ENCODE data around the gene FCRL4.

The FCRL4 gene

GRCh38 chr1:157622471-157622870 lies 24.6 kb upstream of the FCRL4 start:
- Histone ChIP-seq H3K9ac (ENCODE audit: insufficient read length, low read depth) (no peak overlapping the region), H3K36me3 (ENCODE audit: insufficient read depth, insufficient read length, low read length) (no peaks in the 10 kb centered on the region), H3K27me3 (ENCODE audit: insufficient read depth, insufficient read length) (no peaks in the 10 kb centered on the region), H3K4me1 (ENCODE audit: insufficient read depth, insufficient read length) (no peaks in the 10 kb centered on the region), H3K9me3 (ENCODE audit: insufficient read depth, low read length) (no peaks in the 10 kb centered on the region), H3K4me3 (ENCODE audit: insufficient read length, low read depth) (no peak overlapping the region)
- no peak for DNase-seq (ENCODE audit: low read depth, low spot score)
- TF ChIP-seq YY1 (IDR thresholded peaks at IDR 0.05; ENCODE audit: insufficient read depth, insufficient read length) (no peak), SUZ12 (IDR thresholded peaks at IDR 0.05; ENCODE audit: extremely low read depth, insufficient read depth, insufficient read length) (no peak), ZNF274 (IDR thresholded peaks at IDR 0.05; ENCODE audit: low read depth, low read length) (no peak)

DNA sequence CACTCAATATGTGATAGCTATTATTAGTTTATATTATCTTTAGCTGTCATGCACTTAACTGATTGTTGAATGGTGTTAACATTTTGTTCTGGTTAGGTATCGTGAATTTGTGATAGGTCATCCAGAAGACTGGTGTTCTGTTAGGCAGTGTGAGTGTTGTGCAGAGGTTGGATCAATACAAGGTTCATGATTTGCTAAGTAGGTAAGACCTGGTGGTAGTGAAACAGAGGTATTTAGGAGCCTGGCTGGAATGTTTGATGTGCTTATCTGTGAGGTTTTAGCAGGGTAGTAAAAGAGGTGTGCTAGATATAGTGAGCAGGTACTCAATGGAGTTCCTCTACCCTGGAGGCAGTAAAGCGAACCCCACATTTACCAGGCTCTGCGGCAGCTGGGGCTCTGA lies 20.3 kb upstream of the FCRL4 start:
- no peak overlapping the region for H3K9ac ChIP-seq (ENCODE audit: insufficient read length, low read depth)
- no peaks in the 10 kb centered on the region for H3K9me3 ChIP-seq (ENCODE audit: insufficient read depth, low read length)
- TF ChIP-seq ZNF274 (IDR thresholded peaks at IDR 0.05; ENCODE audit: low read depth, low read length) (no peak), SUZ12 (IDR thresholded peaks at IDR 0.05; ENCODE audit: extremely low read depth, insufficient read depth, insufficient read length) (no peak), YY1 (IDR thresholded peaks at IDR 0.05; ENCODE audit: insufficient read depth, insufficient read length) (no peak)
- no peaks in the 10 kb centered on the region for H3K27me3 ChIP-seq (ENCODE audit: insufficient read depth, insufficient read length)
- no peaks in the 10 kb centered on the region for H3K4me1 ChIP-seq (ENCODE audit: insufficient read depth, insufficient read length)
- no peaks in the 10 kb centered on the region for H3K36me3 ChIP-seq (ENCODE audit: insufficient read depth, insufficient read length, low read length)
- no peak for DNase-seq (ENCODE audit: low read depth, low spot score)
- no peak overlapping the region for H3K4me3 ChIP-seq (ENCODE audit: insufficient read length, low read depth)

DNA sequence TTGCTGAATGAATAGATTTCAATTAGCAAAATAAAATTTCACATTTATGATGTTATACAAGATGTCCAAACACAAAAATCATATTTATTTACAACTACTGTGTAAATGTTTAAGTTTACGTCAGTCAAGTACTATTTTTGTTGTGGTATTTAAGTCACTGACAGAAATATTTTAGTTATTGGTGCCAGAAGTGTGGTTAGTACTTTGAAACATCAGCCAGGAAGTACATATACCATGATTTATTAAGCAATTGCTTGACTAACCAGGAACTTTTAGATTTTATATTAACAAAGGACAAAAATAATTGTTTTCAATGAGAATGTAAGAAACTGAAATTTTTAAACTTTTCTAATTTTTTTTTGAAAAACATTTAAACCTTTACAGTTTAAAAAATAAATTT lies 2.4 kb upstream of the FCRL4 start:
- TF ChIP-seq SUZ12 (IDR thresholded peaks at IDR 0.05; ENCODE audit: extremely low read depth, insufficient read depth, insufficient read length), result no peak
- no peak for TF ChIP-seq ZNF274 (IDR thresholded peaks at IDR 0.05; ENCODE audit: low read depth, low read length)
- no peak for TF ChIP-seq YY1 (IDR thresholded peaks at IDR 0.05; ENCODE audit: insufficient read depth, insufficient read length)

DNA sequence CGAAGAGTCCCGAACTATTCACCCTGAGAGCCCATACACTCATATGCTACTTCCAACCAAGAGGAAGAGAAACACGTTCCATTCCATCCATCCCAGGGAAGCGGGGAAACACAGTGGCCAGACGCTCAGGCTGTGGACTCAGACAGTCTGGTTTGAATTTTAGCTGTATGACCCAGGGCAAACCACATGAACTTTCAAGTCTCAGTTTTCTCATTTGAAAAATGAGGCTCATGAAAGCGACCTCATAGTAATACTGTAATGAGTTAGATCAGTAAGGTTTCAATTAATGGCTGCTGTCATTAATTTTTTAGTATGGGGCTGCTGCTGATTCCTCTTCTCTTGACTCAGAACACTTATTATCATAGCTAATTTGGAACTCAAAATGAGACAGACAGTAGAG lies 1.5 kb downstream of the FCRL4 start:
- no peak overlapping the region for H3K9ac ChIP-seq (ENCODE audit: insufficient read length, low read depth)
- no peaks in the 10 kb centered on the region for H3K36me3 ChIP-seq (ENCODE audit: insufficient read depth, insufficient read length, low read length)
- H3K4me1 ChIP-seq (ENCODE audit: insufficient read depth, insufficient read length), result no peaks in the 10 kb centered on the region
- no peak for DNase-seq (ENCODE audit: low read depth, low spot score)
- TF ChIP-seq SUZ12 (IDR thresholded peaks at IDR 0.05; ENCODE audit: extremely low read depth, insufficient read depth, insufficient read length) (no peak), YY1 (IDR thresholded peaks at IDR 0.05; ENCODE audit: insufficient read depth, insufficient read length) (no peak), ZNF274 (IDR thresholded peaks at IDR 0.05; ENCODE audit: low read depth, low read length) (no peak)
- no peak overlapping the region for H3K4me3 ChIP-seq (ENCODE audit: insufficient read length, low read depth)
- no peaks in the 10 kb centered on the region for H3K27me3 ChIP-seq (ENCODE audit: insufficient read depth, insufficient read length)
- H3K9me3 ChIP-seq (ENCODE audit: insufficient read depth, low read length), result no peaks in the 10 kb centered on the region

More for the DNA sequence above, 2.4 kb upstream of the FCRL4 start:
- no peak overlapping the region for H3K9ac ChIP-seq (ENCODE audit: insufficient read length, low read depth)
- no peak for DNase-seq (ENCODE audit: low read depth, low spot score)
- H3K27me3 ChIP-seq (ENCODE audit: insufficient read depth, insufficient read length), result no peaks in the 10 kb centered on the region
- no peaks in the 10 kb centered on the region for H3K36me3 ChIP-seq (ENCODE audit: insufficient read depth, insufficient read length, low read length)
- H3K9me3 ChIP-seq (ENCODE audit: insufficient read depth, low read length), result no peaks in the 10 kb centered on the region
- H3K4me1 ChIP-seq (ENCODE audit: insufficient read depth, insufficient read length), result no peaks in the 10 kb centered on the region
- no peak overlapping the region for H3K4me3 ChIP-seq (ENCODE audit: insufficient read length, low read depth)

GRCh38 chr1:157595356-157595755 lies 2.5 kb downstream of the FCRL4 start:
- Histone ChIP-seq H3K27me3 (ENCODE audit: insufficient read depth, insufficient read length) (no peaks in the 10 kb centered on the region), H3K4me1 (ENCODE audit: insufficient read depth, insufficient read length) (no peaks in the 10 kb centered on the region), H3K36me3 (ENCODE audit: insufficient read depth, insufficient read length, low read length) (no peaks in the 10 kb centered on the region), H3K9ac (ENCODE audit: insufficient read length, low read depth) (no peak overlapping the region), H3K9me3 (ENCODE audit: insufficient read depth, low read length) (no peaks in the 10 kb centered on the region), H3K4me3 (ENCODE audit: insufficient read length, low read depth) (no peak overlapping the region)
- DNase-seq (ENCODE audit: low read depth, low spot score), result no peak
- TF ChIP-seq ZNF274 (IDR thresholded peaks at IDR 0.05; ENCODE audit: low read depth, low read length) (no peak), SUZ12 (IDR thresholded peaks at IDR 0.05; ENCODE audit: extremely low read depth, insufficient read depth, insufficient read length) (no peak), YY1 (IDR thresholded peaks at IDR 0.05; ENCODE audit: insufficient read depth, insufficient read length) (no peak)

DNA sequence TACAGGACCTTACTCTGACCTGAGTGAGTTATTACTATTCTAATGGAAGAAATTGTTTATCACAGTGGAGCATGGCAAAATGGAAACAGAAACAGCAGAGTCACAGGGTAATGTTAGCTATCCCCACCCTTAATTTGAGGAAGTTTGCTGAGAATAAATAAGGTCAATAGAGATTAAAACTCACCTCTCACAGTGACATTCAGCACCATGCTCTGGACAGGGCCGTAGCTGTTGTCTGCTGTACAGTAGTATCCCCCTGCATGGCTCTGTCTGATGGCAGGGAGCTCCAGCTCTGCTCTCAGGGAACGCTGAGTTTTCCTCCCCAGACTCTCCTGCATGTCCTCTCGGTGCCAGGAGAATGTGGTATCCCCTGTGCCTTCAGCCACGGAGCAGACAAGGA lies 11.9 kb downstream of the FCRL4 start:
- no peak for TF ChIP-seq YY1 (IDR thresholded peaks at IDR 0.05; ENCODE audit: insufficient read depth, insufficient read length)
- TF ChIP-seq ZNF274 (IDR thresholded peaks at IDR 0.05; ENCODE audit: low read depth, low read length), result no peak
- TF ChIP-seq SUZ12 (IDR thresholded peaks at IDR 0.05; ENCODE audit: extremely low read depth, insufficient read depth, insufficient read length), result no peak
- no peak for DNase-seq (ENCODE audit: low read depth, low spot score)

GRCh38 chr1:157584503-157584902 lies 13.4 kb downstream of the FCRL4 start:
- Histone ChIP-seq H3K36me3 (ENCODE audit: insufficient read depth, insufficient read length, low read length) (no peaks in the 10 kb centered on the region), H3K9ac (ENCODE audit: insufficient read length, low read depth) (no peak overlapping the region), H3K27me3 (ENCODE audit: insufficient read depth, insufficient read length) (no peaks in the 10 kb centered on the region), H3K4me3 (ENCODE audit: insufficient read length, low read depth) (no peak overlapping the region), H3K9me3 (ENCODE audit: insufficient read depth, low read length) (peaks cover 6% of the 10 kb centered on the region; the same call in 1 of the 2 replicates), H3K4me1 (ENCODE audit: insufficient read depth, insufficient read length) (no peaks in the 10 kb centered on the region)
- no peak for DNase-seq (ENCODE audit: low read depth, low spot score)
- no peak for TF ChIP-seq SUZ12 (IDR thresholded peaks at IDR 0.05; ENCODE audit: extremely low read depth, insufficient read depth, insufficient read length)

More for the DNA sequence above, 11.9 kb downstream of the FCRL4 start:
- Histone ChIP-seq H3K9ac (ENCODE audit: insufficient read length, low read depth) (no peak overlapping the region), H3K4me1 (ENCODE audit: insufficient read depth, insufficient read length) (no peaks in the 10 kb centered on the region), H3K36me3 (ENCODE audit: insufficient read depth, insufficient read length, low read length) (no peaks in the 10 kb centered on the region), H3K4me3 (ENCODE audit: insufficient read length, low read depth) (no peak overlapping the region), H3K9me3 (ENCODE audit: insufficient read depth, low read length) (peaks cover 6% of the 10 kb centered on the region; the same call in 1 of the 2 replicates), H3K27me3 (ENCODE audit: insufficient read depth, insufficient read length) (no peaks in the 10 kb centered on the region)

- TF ChIP-seq YY1 (IDR thresholded peaks at IDR 0.05; ENCODE audit: insufficient read depth, insufficient read length), result no peak
- TF ChIP-seq SUZ12 (IDR thresholded peaks at IDR 0.05; ENCODE audit: extremely low read depth, insufficient read depth, insufficient read length), result no peak
- no peak for TF ChIP-seq ZNF274 (IDR thresholded peaks at IDR 0.05; ENCODE audit: low read depth, low read length)
- Histone ChIP-seq H3K4me3 (ENCODE audit: insufficient read length, low read depth) (no peak overlapping the region), H3K36me3 (ENCODE audit: insufficient read depth, insufficient read length, low read length) (no peaks in the 10 kb centered on the region), H3K9ac (ENCODE audit: insufficient read length, low read depth) (no peak overlapping the region), H3K9me3 (ENCODE audit: insufficient read depth, low read length) (peaks cover 6% of the 10 kb centered on the region; the same call in 1 of the 2 replicates), H3K27me3 (ENCODE audit: insufficient read depth, insufficient read length) (no peaks in the 10 kb centered on the region), H3K4me1 (ENCODE audit: insufficient read depth, insufficient read length) (no peaks in the 10 kb centered on the region)
- DNase-seq (ENCODE audit: low read depth, low spot score), result no peak
Observed at GRCh38 chr1:157580828-157581210, 17.1 kb downstream of the FCRL4 start.
